ENCODE results near the gene KCTD1. TPM values are rescaled to one million over a fixed set of nuclear protein-coding genes. Genes with fewer than 3 reads are reported as not detected.

The KCTD1 gene
- total RNA-seq, 1 experiment from 2014 or later: 20.5 TPM

- intact Hi-C loops (cut with micrococcal nuclease; ENCODE audit: unreplicated experiment): no loop called here
- no TSS peak for BruUV-seq (replicated peaks)
- peaks cover 26% of the 10 kb centered on the region for H3K4me1 ChIP-seq (replicated peaks; ENCODE audit: insufficient read depth)
- H3K27ac ChIP-seq: no peak overlapping the region
- H3K9me3 ChIP-seq (ENCODE audit: insufficient read depth, low read depth): no peaks in the 10 kb centered on the region
- H3F3A ChIP-seq (ENCODE audit: insufficient read depth, low read depth): peaks cover 12% of the 10 kb centered on the region; the same call in 1 of the 2 replicates
- ChIA-PET CTCF (no interaction called here), POLR2A (ENCODE audit: unreplicated experiment) (no interaction called here)
- H3K4me2 ChIP-seq: no peak overlapping the region
- TF ChIP-seq EZH2 (IDR thresholded peaks at IDR 0.05; ENCODE audit: low read depth): no peak
- TF ChIP-seq, protein P1, sequence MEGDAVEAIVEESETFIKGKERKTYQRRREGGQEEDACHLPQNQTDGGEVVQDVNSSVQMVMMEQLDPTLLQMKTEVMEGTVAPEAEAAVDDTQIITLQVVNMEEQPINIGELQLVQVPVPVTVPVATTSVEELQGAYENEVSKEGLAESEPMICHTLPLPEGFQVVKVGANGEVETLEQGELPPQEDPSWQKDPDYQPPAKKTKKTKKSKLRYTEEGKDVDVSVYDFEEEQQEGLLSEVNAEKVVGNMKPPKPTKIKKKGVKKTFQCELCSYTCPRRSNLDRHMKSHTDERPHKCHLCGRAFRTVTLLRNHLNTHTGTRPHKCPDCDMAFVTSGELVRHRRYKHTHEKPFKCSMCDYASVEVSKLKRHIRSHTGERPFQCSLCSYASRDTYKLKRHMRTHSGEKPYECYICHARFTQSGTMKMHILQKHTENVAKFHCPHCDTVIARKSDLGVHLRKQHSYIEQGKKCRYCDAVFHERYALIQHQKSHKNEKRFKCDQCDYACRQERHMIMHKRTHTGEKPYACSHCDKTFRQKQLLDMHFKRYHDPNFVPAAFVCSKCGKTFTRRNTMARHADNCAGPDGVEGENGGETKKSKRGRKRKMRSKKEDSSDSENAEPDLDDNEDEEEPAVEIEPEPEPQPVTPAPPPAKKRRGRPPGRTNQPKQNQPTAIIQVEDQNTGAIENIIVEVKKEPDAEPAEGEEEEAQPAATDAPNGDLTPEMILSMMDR (conservative IDR thresholded peaks at IDR 0.05): no peak
- H3K36me3 ChIP-seq (ENCODE audit: low read depth): no peaks in the 10 kb centered on the region
- no peaks in the 10 kb centered on the region for H4K20me1 ChIP-seq (ENCODE audit: insufficient read depth)
- no peaks in the 10 kb centered on the region for H3K9me2 ChIP-seq (ENCODE audit: insufficient read depth)
- H3K79me2 ChIP-seq (ENCODE audit: low read depth): no peaks in the 10 kb centered on the region
- no peaks in the 10 kb centered on the region for H3K27me3 ChIP-seq (ENCODE audit: insufficient read depth, low read depth)
- no peak for DNase-seq
- no peak overlapping the region for H3K4me3 ChIP-seq
- H2AFZ ChIP-seq: no peak overlapping the region
Observed at GRCh38 chr18:26432651-26433424, 115.5 kb downstream of the KCTD1 start.

GRCh38 chr18:26429535-26430226, 118.7 kb downstream of the KCTD1 start:
- peak overlapping the region; percentile 8; the same call in 1 of the 2 replicates for H3K4me2 ChIP-seq
- H3K27ac ChIP-seq: peak overlapping the region; percentile 52
- peaks cover 1% of the 10 kb centered on the region; the same call in 1 of the 2 replicates for H3K4me1 ChIP-seq (replicated peaks; ENCODE audit: insufficient read depth)
- no TSS peak for BruUV-seq (replicated peaks)
- no peak for TF ChIP-seq EZH2 (IDR thresholded peaks at IDR 0.05; ENCODE audit: low read depth)
- TF ChIP-seq, protein P1 (conservative IDR thresholded peaks at IDR 0.05): no peak
- no peaks in the 10 kb centered on the region for H3K36me3 ChIP-seq (ENCODE audit: low read depth)
- POLR2A ChIA-PET (ENCODE audit: unreplicated experiment): interaction anchor here (0.6 kb wide), 1 partner anchor 949 kb away, joined by 7 read pairs; no protein-coding TSS in a partner anchor
- intact Hi-C loops (cut with micrococcal nuclease; ENCODE audit: unreplicated experiment): no loop called here
- no peaks in the 10 kb centered on the region for H4K20me1 ChIP-seq (ENCODE audit: insufficient read depth)
- DNase-seq: peak; percentile 36 to 75
- CTCF ChIA-PET: no interaction called here
- no peaks in the 10 kb centered on the region for H3K9me2 ChIP-seq (ENCODE audit: insufficient read depth)
- no peak overlapping the region for H2AFZ ChIP-seq
- H3K4me3 ChIP-seq: no peak overlapping the region
- H3K79me2 ChIP-seq (ENCODE audit: low read depth): no peaks in the 10 kb centered on the region
- no peaks in the 10 kb centered on the region for H3K9me3 ChIP-seq (ENCODE audit: insufficient read depth, low read depth)
- H3F3A ChIP-seq (ENCODE audit: insufficient read depth, low read depth): no peaks in the 10 kb centered on the region
- H3K27me3 ChIP-seq (ENCODE audit: insufficient read depth, low read depth): no peaks in the 10 kb centered on the region

- Histone ChIP-seq H3K79me2 (ENCODE audit: low read depth) (no peaks in the 10 kb centered on the region), H2AFZ (no peak overlapping the region), H3K4me2 (no peak overlapping the region), H3F3A (ENCODE audit: insufficient read depth, low read depth) (no peaks in the 10 kb centered on the region), H3K4me3 (no peak overlapping the region), H3K4me1 (replicated peaks; ENCODE audit: insufficient read depth) (no peaks in the 10 kb centered on the region; the same call in 1 of the 2 replicates), H4K20me1 (ENCODE audit: insufficient read depth) (no peaks in the 10 kb centered on the region), H3K9me2 (ENCODE audit: insufficient read depth) (no peaks in the 10 kb centered on the region), H3K9me3 (ENCODE audit: insufficient read depth, low read depth) (no peaks in the 10 kb centered on the region), H3K27ac (no peak overlapping the region), H3K27me3 (ENCODE audit: insufficient read depth, low read depth) (no peaks in the 10 kb centered on the region), H3K36me3 (ENCODE audit: low read depth) (no peaks in the 10 kb centered on the region)
- DNase-seq: no peak
- BruUV-seq (replicated peaks): no TSS peak
- CTCF ChIA-PET: no interaction called here
- POLR2A ChIA-PET (ENCODE audit: unreplicated experiment): no interaction called here
- intact Hi-C loops (cut with micrococcal nuclease; ENCODE audit: unreplicated experiment): no loop called here
- TF ChIP-seq, protein P1 (conservative IDR thresholded peaks at IDR 0.05): no peak
- no peak for TF ChIP-seq EZH2 (IDR thresholded peaks at IDR 0.05; ENCODE audit: low read depth)
Observed at GRCh38 chr18:26425148-26425531, 123.2 kb downstream of the KCTD1 start.

Measured in PC-9 (cell line).